Gastroesophageal sphincter (tissue), 4 donors: ENCODE data around the gene ADGRB2. TPM values are rescaled to one million over a fixed set of nuclear protein-coding genes. Genes with fewer than 3 reads are reported as not detected.
A peak's percentile ranks its signal among the peaks of the same experiment; 100 is the strongest.

Experiments
- ATAC-seq: fragments of 150-250 bp; one replicate; pipeline ENCODE4 v1.9.1; 2016; ENCODE audit warnings: mild to moderate bottlenecking, moderate library complexity
- H3K27ac ChIP-seq, 4 donors: fragments of 200-600 bp; sonication (generic) in 3 of 4; 1 replicate in 3 of 4; 2 replicates in 1 of 4; pipeline ENCODE4 v1.5.1; 2016 to 2019
- H3K27me3 ChIP-seq: fragments of 200-600 bp; sonication (generic); one replicate; pipeline ENCODE4 v1.5.1; 2019
- H3K36me3 ChIP-seq, 2 donors: fragments of 200-600 bp; sonication (generic); one replicate each; pipeline ENCODE4 v1.5.1; 2019; ENCODE audit warnings: control low read depth in 1 of 2
- H3K4me1 ChIP-seq, 3 donors: fragments of 200-600 bp; sonication (generic); 1 replicate in 2 of 3; 2 replicates in 1 of 3; pipeline ENCODE4 v1.5.1; 2016 to 2019; ENCODE audit warnings: control low read depth in 2 of 3
- H3K4me3 ChIP-seq, 2 donors: fragments of 200-600 bp; sonication (generic); one replicate each; pipeline ENCODE4 v1.5.1; 2019; ENCODE audit warnings: mild to moderate bottlenecking in 1 of 2, moderate library complexity in 1 of 2
- H3K9me3 ChIP-seq, 3 donors: fragments of 200-600 bp; sonication (generic); one replicate each; pipeline ENCODE4 v1.5.1; 2017 to 2019; ENCODE audit warnings: control low read depth in 2 of 3
- EP300 ChIP-seq: sonication (generic); formaldehyde crosslinking; IDR thresholded peaks from one replicate; pipeline ENCODE4 v1.6.1; 2017; ENCODE audit warnings: antibody characterized with exemption, mild to moderate bottlenecking
- POLR2A ChIP-seq, 2 donors: fragments of 450-650 bp; IDR thresholded peaks; one replicate each; pipeline ENCODE4 v1.6.1; 2017; ENCODE audit warnings: antibody characterized with exemption in 2 of 2, mild to moderate bottlenecking in 2 of 2, moderate library complexity in 1 of 2
- POLR2AphosphoS5 ChIP-seq: sonication (generic); formaldehyde crosslinking; IDR thresholded peaks from one replicate; pipeline ENCODE4 v1.6.1; 2017; ENCODE audit warnings: antibody characterized with exemption
- WGBS, 2 donors: methylation state at CpG; one replicate each; pipeline ENCODE4 v1.1.5; 2018; ENCODE audit warnings: low coverage in 1 of 2; 5-methylcytosine and 5-hydroxymethylcytosine counted together
- total RNA-seq, 4 donors: library from RNA; depleted of rRNA; stranded (reverse); fragments of >200 nt; gene quantifications; one replicate each; pipeline ENCODE4 v1.1.0, GENCODE V29; 2016
- TF ChIP-seq, protein P1 (sequence below), 4 experiments: fragments of 200-600 bp in 2 of 4; fragments of 450-650 bp in 2 of 4; sonication (generic) in 1 of 4; IDR thresholded peaks; one replicate each; pipeline ENCODE4 v1.5.1; 2017 to 2019; ENCODE audit warnings: antibody characterized with exemption in 4 of 4, mild to moderate bottlenecking in 2 of 4, moderate library complexity in 2 of 4

The ADGRB2 gene
- total RNA-seq, 4 donors from 2014 or later, result 1.7 to 6.0 (median 3.2) TPM

DNA sequence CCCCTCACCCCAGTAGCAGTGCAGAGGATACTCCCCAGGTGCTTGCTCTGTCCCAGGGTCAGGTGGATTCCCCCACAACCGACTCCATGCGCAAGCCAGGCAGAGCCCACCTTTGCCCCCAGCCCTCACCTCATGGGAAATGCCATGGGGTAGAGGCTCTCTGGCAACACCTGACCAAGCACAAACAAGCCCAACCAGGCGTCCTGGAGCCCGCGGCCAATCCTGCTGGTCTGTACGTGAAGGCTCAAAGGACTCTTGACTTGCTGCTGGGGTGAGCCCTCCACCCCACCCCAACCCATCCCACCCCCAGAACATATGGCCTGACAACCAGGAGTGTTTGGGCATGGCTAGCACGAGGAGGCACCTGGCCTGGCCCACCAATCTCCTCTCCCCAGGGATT, 1.8 kb downstream of the ADGRB2 start:
- ATAC-seq, result no peak
- Histone ChIP-seq H3K27me3 (peaks cover 28% of the 10 kb centered on the region), H3K4me3 (peak overlapping the region in 1 of 2 donors; percentile 65), H3K4me1 (peaks cover 0 to 49% (median 32%) of the 10 kb centered on the region in 3 donors), H3K36me3 (no peaks in the 10 kb centered on the region), H3K27ac (no peak overlapping the region), H3K9me3 (no peaks in the 10 kb centered on the region)
- TF ChIP-seq POLR2A (IDR thresholded peaks at IDR 0.05) (no peak), EP300 (no peak)
- TF ChIP-seq, protein P1, sequence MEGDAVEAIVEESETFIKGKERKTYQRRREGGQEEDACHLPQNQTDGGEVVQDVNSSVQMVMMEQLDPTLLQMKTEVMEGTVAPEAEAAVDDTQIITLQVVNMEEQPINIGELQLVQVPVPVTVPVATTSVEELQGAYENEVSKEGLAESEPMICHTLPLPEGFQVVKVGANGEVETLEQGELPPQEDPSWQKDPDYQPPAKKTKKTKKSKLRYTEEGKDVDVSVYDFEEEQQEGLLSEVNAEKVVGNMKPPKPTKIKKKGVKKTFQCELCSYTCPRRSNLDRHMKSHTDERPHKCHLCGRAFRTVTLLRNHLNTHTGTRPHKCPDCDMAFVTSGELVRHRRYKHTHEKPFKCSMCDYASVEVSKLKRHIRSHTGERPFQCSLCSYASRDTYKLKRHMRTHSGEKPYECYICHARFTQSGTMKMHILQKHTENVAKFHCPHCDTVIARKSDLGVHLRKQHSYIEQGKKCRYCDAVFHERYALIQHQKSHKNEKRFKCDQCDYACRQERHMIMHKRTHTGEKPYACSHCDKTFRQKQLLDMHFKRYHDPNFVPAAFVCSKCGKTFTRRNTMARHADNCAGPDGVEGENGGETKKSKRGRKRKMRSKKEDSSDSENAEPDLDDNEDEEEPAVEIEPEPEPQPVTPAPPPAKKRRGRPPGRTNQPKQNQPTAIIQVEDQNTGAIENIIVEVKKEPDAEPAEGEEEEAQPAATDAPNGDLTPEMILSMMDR (IDR thresholded peaks at IDR 0.05), result no peak
- WGBS, 2 donors, result 60% methylated on average over 2 of the region's 7 CpGs; no CpG with 5 or more reads in 1 of the 2 donors

DNA sequence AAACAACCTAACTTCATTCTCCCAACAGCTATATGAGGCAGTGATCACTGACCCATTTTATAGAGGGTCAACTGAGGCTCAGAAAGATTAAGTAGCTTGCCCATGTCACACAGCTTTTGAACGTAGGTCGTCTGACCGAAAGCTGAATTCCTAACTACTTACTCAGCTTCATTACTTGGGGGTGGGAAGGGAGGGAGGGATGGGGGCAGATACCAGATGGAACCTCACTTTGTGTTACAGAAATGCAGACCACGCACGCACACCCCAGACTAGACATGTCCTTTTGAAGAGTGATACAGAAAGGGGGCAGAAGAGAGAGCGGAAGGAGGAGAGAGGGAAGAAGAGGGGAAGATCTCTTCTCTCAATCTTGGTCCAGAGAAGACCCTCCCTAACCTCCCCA, 2.3 kb downstream of the ADGRB2 start:
- H3K27me3 ChIP-seq, result peaks cover 28% of the 10 kb centered on the region

DNA sequence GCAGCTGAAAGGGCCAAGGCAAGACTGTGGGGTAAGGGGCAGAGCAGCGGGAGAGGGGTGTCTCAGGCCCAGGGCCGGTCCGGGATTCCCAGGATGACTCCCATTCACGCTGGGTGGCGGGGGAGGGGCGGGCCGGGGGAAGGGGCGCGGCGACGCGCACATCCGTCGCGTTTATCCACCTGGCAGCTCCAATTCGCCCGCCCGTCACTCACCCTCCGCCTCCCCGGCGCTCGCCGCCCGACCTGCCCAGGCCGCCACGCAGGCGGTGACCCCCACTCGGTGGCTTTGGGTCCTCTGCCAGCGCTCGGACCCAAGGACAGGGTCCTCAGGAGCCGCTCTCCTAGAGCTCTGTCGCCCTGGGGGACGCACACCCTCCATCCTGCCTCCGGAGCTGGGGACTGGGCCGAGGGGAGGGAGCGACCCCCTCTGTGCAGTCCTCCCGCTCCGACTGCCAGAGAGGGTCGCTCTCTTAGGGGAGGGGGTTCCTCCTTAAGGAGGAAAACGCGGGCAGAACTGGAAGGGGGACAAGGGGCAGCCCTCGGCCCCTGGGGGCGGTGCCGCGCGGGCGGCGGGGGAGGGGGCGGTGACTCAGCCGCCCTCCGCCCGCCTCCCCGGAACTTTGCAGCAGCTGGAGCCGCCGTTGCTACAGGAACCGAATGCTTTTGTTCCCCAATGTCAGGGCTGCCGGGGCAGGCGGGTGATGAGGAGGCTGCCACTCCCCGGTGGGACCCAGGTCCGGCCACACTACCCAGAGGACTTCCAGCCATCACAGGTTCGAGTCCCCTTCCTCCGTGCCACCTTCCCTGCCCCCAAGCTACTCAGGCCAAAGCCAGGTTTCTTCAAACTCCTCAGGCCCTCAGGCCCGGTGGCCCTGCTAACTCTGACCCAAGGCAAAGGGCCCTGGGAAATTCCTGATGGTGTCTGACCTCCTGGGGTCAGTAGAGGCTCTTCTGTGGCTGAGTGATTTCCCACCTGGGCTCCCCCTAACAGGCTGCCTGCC, 3.4 kb downstream of the ADGRB2 start:
- H3K4me3 ChIP-seq, result peak overlapping the region; percentile 41 to 61
- WGBS, 2 donors, result 0 to 17% methylated on average over 3 to 6 of the region's 63 CpGs
- no peaks in the 10 kb centered on the region for H3K9me3 ChIP-seq
- ATAC-seq, result peak; percentile 63
- TF ChIP-seq POLR2A (IDR thresholded peaks at IDR 0.05) (no peak), POLR2AphosphoS5 (no peak), EP300 (no peak)
- TF ChIP-seq, protein P1 (IDR thresholded peaks at IDR 0.05), result no peak
- H3K4me1 ChIP-seq, result peaks cover 0 to 49% (median 32%) of the 10 kb centered on the region in 3 donors
- H3K36me3 ChIP-seq, result no peaks in the 10 kb centered on the region
- peaks cover 28% of the 10 kb centered on the region for H3K27me3 ChIP-seq
- peak overlapping the region in 1 of 4 donors; percentile 60 for H3K27ac ChIP-seq

More for the DNA sequence above, 2.3 kb downstream of the ADGRB2 start:
- Histone ChIP-seq H3K9me3 (no peaks in the 10 kb centered on the region), H3K36me3 (no peaks in the 10 kb centered on the region), H3K27ac (no peak overlapping the region), H3K4me1 (peaks cover 0 to 49% (median 32%) of the 10 kb centered on the region in 3 donors), H3K4me3 (no peak overlapping the region)
- ATAC-seq, result no peak
- TF ChIP-seq, protein P1 (IDR thresholded peaks at IDR 0.05), result no peak
- TF ChIP-seq POLR2A (IDR thresholded peaks at IDR 0.05) (no peak), EP300 (no peak), POLR2AphosphoS5 (no peak)
- WGBS, 2 donors, result 40 to 47% methylated on average over 5 to 6 of the region's 6 CpGs

DNA sequence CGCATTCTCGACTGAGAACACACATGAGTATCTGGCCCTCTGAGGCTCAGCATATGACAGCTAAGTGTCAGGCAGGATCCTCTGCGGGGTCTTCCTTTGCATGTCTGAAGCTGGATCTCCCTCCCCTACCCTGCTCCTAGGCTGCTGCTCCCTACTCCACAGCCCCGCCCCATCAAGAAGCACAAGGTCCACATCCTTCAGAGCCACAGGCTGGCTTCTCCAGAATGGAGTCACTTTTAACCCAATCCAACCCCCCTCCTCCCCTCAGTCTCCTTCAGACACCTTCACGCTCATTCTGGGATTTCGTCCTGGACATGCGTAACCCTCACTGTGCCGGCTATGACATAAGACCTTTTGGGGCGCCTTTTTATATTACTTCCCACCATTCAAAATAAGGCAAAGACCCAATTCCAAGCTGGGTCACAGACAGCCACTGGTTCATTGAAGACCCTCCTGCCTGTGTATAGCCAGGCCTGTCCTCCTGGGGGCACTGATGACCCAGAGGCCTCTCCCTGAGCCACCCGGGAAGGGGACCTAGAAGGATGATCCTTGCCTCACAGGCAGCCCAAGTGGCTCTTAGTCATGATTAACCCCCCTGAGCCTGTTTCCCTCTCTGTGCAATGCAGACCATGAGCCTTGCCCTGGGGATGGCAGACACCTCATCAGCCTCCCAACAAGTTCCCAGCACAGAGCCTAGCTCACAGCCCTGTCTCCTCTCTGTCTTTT, 4.7 kb downstream of the ADGRB2 start:
- H3K27ac ChIP-seq, result no peak overlapping the region
- peaks cover 28% of the 10 kb centered on the region for H3K27me3 ChIP-seq
- H3K4me3 ChIP-seq, result no peak overlapping the region
- no peaks in the 10 kb centered on the region for H3K9me3 ChIP-seq
- TF ChIP-seq POLR2A (IDR thresholded peaks at IDR 0.05) (no peak), POLR2AphosphoS5 (no peak), EP300 (no peak)
- TF ChIP-seq, protein P1 (IDR thresholded peaks at IDR 0.05), result no peak
- peaks cover 0 to 44% (median 29%) of the 10 kb centered on the region in 3 donors for H3K4me1 ChIP-seq
- ATAC-seq, result no peak
- no peaks in the 10 kb centered on the region for H3K36me3 ChIP-seq
- 76 to 82% methylated on average over 5 to 8 of the region's 10 CpGs for WGBS, 2 donors
